Stomach (tissue), 4 donors: ENCODE results near the gene HMOX2.

Source experiments
- CTCF ChIP-seq, 7 experiments: fragments of 450-650 bp in 4 of 7; fragments of 200-600 bp in 3 of 7; sonication (generic) in 3 of 7; IDR thresholded peaks; one replicate each; pipeline ENCODE4 v1.5.1; 2016 to 2019; ENCODE audit warnings: antibody characterized with exemption in 7 of 7, control low read depth in 2 of 7, mild to moderate bottlenecking in 1 of 7
- EP300 ChIP-seq: sonication (generic); formaldehyde crosslinking; IDR thresholded peaks from one replicate; pipeline ENCODE4 v1.6.1; 2017; ENCODE audit warnings: antibody characterized with exemption
- POLR2A ChIP-seq, 4 donors: fragments of 450-650 bp; IDR thresholded peaks; one replicate each; pipeline ENCODE4 v1.6.1; 2016; ENCODE audit warnings: antibody characterized with exemption in 4 of 4, control low read depth in 2 of 4, mild to moderate bottlenecking in 1 of 4, moderate library complexity in 1 of 4
- POLR2AphosphoS5 ChIP-seq, 3 donors: sonication (generic); formaldehyde crosslinking; IDR thresholded peaks; one replicate each; pipeline ENCODE4 v1.6.1; 2016; ENCODE audit warnings: antibody characterized with exemption in 3 of 3

DNA sequence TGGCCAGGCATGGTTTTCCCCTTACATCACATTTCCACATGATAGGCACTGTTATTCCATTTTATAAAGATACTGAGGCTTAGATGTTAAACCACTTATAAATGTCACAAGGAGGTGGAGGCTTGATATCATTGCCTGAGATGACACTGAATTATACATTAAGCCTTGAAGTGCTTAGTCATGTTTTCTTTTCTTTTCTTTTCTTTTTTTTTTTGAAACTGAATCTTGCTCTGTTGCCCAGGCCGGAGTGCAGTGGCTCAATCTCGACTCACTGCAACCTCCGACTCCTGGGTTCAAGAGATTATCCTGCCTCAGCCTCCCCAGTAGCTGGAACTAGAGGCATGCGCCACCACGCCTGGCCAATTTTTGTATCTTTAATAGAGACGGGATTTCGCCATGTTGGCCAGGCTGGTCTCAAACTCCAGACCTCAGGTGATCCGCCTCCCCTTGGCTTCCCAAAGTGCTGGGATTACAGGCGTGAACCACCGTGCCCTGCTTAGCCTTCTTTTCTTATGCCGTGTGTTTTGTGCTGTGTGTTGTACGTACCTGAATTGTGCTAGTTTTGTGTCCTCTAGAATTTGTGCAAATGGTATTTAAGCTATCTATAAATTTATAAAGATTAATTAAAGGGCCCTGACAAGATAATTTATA lies 49.4 kb upstream of the HMOX2 start:
- no peak for TF ChIP-seq POLR2A (IDR thresholded peaks at IDR 0.05)
- no peak for TF ChIP-seq CTCF (IDR thresholded peaks at IDR 0.05)
- no peak for TF ChIP-seq EP300
- no peak for TF ChIP-seq POLR2AphosphoS5 (IDR thresholded peaks at IDR 0.05)
